Activated CD8-positive, alpha-beta memory T cell treated with anti-CD3 and anti-CD28 coated beads for 24 hours (primary cell): Measurements from ENCODE around the gene SYK.
"Not testable (repeated sequence)": the region's sequence is repeated elsewhere in the genome, so short reads cannot be mapped to it uniquely, and the experiment has no call there.

Experiments
- DNase-seq: peaks from one replicate; pipeline ENCODE4 v3.0.0-alpha.2; 2020

Gene SYK

DNA sequence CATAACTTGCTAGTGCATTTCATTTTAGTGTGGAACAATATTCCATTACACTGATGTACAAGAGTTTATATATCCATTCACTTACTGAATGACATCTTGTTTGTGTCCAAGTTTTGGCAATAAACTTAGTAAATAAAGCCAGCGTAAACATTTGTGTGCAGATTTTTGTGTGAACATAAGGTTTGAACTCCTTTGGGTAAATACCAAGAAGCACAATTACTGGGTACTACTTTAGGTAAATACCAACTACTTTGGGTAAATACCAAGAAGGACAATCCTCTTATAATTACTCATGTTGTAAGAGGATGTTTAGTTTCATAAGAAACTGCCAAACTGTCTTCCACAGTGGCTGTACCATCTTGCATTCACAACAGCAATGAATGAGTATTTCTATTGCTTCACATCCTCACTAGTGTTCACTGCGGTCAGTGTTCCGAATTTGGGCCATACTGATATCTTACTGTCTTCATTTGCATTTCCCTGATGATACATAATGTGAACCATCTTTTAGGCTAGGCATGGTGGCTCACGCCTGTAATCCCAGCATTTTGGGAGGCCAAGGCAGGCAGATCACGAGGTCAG, 2.3 kb upstream of the SYK start:
- DNase-seq = no peak

DNA sequence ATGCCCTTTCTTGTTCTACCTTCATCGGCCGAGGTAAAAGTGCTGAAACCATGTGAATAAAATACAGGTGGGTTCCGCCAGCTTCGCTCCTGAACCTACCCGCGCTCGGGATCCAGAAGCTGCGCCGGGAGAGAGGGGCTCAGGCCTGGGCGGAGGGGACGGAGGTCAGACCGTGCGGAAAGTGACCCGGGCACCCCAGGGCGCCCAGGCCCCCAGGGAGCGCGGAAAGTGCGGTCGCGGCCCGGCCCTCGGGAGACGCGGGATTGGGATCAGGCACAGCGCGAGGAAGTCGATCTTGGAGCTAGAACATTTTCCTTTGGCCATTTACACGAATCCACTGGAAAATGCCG, 329 bp downstream of the SYK start:
- DNase-seq = no peak

DNA sequence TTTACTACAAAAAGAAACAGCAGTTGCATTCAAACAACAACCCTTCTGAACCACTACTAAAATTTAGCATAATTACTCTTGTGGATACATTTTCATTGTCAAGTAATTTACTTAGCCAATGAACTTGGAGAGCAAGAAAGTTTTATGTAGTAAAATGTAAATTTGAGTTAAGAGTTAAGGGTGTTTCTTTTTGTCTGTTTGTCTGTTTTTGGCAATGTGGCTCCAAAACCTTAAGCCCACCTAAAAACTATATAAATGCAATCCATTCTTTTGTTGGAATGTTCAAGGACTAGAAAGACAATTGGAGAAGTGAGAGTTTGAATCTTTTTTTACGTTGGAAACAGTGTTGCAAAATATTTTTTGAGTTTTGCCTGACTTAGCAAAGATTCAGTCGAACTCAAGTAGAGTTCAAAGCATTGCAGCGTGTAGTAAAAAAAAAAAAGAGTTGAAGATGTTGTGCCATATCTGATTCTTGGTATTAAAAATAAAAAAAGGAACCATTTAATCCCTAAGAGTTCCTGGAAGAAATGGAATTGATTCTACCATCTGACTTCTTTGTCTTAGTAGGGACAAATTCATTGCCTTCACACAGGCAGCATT, 867 bp downstream of the SYK start:
- DNase-seq = no peak

DNA sequence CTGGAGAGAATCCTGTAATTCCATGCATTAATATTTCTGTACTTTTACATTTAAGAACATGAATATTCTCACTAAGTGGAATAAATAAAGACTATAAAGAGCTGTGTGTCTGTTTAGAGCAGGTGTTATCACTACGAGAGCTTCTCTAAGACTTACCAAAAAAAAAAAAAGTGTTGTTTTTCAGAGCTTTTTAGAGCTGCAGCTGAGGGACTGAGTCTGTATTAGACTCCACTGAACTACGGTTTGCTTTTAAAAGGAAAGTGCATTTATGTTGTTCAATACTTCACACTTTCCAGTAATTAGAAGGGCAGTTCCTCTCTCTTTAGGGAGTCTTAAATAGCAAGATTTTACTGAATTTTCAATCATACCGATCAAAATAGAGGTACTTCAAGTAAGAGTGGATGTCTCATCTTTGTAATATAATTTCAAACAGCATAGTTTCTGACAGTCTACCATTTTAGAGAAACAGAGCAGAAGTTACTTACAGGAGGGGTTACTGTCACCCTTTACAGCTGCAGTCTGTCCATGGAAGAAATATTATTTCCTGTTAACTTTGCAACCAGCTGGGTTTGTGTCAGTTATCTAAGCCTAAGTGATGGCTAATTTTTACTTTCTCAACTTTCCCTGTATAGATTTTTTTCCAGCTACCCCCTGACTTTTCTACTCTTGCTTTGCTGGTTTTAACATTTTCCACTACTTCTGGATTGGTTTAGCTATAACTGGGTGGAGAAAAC, 2.4 kb downstream of the SYK start:
- no peak for DNase-seq

DNA sequence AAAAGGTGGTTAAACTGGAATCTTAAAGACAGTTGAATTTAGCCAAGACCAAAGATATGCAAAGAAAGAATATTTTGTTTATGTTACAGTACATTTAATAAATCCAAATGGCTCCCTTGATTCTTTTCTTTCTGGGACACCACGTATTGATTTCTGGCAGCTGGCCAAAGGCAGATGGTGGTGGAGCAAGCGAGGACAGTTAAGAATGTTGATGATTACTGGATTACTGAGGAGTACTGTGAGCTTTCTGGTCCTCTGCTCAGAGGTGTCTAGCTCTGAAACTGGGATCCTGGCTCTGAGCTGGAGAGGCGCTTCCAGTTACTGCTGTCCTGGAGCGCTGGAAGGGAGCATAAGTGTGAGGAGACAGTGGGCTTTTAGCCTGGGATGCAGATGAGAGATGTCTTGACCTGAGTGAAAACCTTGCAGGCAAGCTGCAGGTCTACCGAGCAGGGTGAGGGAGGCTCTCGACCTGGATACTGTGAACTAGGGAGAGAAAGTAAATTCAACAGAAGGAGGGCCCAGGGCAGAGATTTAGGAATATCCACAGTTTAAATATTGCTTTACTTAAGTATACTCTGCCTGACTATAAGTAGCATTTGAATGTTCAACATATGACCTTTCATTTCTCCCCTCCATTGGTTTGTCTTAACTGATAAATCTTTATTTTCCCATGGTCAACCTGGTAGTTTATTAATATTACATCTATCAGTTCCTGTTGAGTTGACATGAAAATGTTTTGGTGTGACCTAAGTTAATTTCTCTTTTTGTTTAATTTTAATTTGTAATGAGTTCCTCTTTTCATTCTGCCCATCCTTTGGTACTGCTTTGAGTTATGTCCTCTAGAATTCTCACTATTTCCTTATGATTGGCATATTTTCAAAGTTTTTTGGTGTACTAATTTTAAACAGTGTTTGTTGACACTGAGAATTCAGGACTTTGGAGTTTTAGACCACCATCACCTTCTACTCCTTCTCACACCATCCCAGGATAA, 3.7 kb downstream of the SYK start:
- no peak for DNase-seq

DNA sequence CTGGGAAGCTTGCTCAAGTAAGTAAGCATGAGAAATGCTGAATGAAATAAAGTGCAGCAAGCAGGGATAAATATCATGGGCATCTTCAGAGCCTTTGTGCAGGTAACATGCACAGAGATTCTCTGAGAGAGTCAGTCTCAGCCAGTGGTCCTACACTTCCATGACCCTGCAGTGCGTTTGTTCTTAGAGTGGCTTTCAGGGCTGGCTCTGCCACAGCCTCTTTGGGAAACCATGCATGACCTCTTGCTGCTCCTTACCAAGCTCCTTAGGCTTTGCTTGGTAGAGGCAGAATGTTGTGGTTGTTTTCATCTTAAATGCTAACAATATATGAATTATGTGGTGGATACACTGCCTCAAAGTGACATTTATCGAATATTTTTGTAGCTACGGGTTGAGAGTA, 5.4 kb downstream of the SYK start:
- no peak for DNase-seq

DNA sequence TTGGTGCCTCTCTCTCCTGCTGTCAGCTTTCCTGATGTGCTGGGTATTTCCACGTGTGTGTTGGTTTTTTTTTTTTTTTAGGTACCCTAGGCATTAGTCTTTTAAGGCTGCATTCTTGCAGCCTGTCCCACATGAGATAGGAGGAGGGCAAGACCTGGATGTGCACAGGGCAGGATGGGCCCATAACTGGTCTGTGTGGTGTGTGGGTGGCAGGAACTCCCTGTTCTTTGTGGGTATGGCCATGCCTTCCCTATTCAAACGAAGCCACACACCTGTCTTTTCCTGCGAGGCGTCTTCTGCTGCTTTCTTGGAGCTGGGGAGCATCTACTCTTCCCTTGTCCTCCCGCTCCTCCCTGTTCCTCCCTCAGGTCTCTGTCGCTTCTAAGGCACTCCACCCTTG, 6.8 kb downstream of the SYK start:
- no peak for DNase-seq

DNA sequence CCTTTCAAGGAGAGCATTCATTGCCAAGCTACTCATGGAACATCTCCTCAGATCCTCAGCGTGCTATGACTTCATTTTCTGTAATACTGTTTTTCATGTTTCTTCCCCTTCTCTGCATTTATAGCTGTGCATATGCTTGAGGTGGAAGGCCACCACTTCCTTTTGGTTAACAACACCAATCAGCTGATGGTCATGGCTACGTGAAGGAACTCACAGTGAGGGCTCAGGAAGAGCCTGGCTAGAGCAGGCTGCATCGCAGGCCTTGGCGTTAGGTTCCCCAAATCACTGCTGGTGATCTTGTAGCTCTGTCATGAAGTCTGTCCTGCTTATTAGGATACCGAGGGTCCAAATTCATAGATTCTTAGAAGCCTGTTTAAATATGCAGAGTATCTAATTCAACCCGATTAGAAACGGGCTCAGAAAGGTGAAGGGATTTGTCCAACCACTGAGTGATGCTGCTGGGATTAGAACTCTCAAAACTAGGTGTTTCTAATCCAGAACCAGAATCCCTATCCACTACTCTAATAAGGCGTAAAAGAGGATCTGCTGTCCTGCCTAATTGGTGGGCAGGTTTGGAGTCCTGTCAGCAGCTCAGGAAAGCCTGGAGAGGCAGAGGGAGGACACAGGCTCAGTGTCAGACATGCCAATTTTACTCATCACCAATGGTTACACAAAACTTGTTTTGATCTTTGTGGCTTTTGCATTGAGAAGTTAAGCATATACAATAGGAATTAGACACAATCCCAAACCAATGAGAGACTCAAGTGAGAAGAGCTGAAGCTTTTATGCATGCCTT, 7.5 kb downstream of the SYK start:
- no peak for DNase-seq

DNA sequence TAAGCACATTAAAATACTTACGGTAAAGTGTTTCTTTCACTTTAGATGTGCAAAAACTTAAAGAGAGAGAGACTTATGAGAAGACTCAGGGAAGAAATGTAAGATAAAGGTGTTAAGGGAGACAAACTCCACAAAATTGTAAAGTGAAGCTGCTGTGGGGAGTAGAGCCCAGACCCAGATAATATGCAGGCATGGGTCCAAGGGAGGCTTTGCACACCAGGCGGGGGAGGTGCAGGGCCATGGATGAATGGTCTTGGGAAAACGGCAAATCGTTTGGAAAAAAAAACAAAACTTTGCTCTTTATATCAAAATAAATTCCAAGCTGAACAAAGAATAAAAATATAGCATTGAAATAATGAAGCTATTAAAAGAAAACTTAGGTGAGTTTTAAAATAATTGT, 9.1 kb downstream of the SYK start:
- no peak for DNase-seq

DNA sequence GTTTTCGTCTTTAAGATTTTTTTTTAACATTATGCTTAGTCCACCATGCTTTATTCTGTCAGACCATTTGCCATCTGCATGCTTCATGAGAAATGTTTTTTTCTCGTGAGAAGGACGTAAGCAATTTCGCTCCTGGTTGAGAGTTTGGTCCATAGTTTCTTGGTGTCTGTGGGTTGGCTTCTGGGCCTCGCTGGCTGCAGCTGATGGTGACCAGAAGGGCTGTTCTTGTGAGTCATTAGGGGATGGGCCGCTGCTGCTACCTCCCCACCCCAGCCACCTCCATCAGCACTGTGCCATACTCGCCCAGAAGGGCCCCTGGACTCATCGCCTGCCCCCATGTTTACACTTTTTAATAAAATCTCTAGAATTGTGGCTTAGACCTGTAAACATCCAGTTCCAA, 11.4 kb downstream of the SYK start:
- DNase-seq = no peak

DNA sequence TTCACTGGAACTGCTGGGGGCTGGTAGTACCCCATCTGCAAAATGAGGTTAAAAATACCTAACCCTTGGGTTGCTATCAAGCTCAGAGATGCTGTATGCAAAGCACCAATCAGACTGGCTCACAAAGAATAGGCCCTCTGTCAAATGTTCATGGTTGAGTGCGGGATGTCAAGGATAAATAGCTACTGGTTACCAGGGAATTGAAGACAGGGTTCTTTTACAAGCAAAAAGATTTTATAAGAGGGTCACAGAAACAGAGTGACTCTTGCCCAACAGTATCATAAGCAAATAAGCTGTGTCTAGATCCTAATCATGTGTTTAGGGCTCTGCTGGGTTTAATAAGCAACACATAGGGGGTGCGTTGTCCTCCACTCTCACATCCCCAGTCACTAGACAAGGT, 11.9 kb downstream of the SYK start:
- no peak for DNase-seq

DNA sequence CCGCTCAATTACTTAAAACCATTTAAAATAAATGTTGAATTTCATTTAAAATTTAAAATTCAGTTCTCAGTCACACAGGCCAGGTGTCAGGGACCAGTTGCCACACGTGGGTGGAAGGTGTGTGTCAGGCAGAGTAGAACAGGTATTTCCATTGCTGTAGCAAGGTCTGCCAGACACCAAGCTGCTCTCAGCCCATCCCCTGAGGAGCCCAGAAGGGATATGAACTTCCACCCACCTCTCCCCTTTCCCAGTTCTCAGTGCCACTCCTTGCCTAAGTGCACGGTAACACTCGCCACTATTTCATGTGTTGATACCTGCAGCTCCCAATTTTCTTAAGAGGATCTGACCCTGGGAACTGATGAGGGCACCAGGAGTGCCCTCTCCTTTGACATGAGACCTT, 12.7 kb downstream of the SYK start:
- DNase-seq = no peak

DNA sequence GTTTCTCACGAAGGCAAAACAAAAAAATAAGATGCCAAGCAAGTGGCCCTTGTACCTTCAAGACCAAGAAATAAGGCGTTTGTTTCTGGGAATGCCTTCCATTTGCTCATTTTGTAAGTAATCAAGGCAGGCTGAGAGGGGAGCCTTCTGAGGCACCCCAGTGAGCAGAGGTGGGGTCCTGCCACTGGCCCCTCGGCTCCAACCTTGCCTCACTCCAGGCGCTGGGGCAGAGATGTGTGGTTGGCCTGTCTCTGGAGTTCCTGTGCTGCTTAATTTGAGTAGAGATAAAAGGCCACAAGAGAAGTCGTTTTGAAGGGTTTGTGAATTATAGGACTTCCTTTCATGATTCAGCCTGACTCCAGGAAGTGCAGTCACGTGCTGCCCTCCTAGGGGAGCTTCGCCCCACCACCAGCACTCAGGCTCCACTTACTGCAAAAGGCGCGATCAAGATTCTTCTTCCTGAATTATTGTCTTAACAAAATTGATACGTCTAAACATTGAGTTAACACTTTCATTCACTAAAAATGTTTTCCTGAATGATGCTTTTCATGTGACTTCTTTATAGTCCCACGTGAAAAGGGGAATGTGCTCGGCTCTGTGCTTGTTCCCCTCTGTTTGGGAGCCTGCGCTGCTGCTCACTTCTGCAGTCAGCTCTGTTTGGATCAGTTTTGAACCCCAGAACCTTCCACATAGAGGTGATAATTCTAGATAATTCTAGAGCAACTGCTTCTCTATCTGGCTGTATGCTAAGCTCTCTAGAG, 13.7 kb downstream of the SYK start:
- DNase-seq = no peak

DNA sequence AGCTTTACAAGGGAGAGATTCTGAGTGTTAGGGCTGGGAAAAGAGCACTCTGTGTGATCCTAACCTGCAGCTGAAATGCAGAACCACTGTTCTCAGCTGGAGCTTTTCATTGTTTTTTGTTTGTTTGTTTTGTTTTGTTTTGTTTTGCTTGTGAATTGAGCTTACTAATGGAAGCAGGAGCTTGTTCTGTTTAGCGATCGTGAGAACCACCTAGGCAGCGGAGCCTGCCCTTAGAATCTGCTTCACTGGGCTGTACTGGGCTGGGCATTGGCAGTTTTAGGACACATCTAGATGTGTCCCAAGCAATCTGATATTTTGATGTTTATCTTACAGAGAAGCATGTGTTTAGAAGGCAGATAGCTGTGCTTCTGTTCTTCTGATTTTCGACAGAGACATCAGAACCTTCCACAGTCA, 14.3 kb downstream of the SYK start:
- no peak for DNase-seq

DNA sequence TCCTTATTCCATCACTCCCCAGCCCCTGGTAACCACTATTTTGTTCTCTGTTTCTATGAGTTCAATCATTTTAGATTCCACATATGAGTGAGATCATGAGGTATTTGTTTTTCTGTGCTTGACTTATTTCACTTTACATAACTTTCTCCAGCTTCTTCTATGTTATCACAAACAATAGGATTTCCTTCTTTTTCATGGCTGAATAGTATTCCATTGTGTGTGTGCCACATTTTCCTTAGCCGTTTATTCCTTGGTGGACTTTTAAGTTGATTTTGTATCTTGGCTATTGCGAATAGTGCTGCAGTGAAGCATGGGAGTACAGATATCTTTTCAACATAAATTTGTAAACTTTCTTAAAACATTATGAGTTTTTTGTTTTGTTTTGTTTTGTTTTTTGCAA, 15.1 kb downstream of the SYK start:
- no peak for DNase-seq

DNA sequence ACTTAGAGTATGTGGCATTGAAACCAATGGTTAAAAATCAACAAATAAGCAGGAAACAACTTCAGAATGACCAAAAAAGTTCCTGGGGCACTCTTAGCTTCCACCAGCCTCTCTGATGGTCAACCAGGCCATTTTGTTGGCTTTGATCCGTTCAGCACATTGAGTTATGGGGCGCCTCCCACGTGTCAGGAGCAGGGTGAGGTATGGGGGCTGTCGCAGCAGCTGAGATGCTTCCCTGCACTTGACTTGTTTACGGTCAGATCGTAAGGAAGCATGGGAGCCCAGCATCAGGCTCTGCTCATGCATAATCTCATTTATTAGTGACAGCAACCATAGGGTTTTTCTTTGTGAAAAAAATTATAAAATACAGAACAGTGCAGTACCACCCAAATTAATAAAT, 16.7 kb downstream of the SYK start:
- no peak for DNase-seq

DNA sequence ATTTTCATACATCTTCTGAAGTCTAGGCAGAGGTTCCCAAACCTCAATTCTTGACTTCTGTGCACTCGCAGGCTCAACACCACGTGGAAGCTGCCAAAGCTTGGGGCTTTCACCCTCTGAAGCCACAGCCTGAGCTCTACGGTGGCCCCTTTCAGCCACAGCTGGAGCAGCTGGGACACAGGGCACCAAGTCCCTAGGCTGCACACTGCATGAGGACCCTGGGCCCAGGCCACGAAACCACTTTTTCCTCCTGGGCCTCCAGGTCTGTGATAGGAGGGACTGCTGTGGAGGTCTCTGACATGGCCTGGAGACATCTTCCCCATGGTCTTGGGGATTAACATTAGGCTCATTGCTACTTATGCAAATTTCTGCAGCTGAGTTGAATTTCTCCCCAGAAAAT, 18.8 kb downstream of the SYK start:
- not testable (repeated sequence) for DNase-seq

DNA sequence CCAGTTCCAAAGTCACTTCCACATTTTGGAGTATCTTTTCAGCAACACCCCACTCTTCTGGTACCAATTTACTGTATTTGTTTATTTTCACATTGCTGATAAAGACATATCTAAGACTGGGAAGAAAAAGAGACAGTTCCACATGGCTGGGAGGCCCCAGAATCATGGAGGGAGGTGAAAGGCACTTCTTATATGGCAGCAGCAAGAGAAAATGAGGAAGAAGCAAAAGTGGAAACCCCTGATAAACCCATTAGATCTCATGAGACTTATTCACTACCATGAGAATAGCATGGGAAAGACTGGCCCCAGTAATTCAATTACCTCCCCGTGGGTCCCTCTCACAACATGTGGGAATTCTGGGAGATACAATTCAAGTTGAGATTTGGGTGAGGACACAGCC, 19.6 kb downstream of the SYK start:
- DNase-seq = not testable (repeated sequence)

DNA sequence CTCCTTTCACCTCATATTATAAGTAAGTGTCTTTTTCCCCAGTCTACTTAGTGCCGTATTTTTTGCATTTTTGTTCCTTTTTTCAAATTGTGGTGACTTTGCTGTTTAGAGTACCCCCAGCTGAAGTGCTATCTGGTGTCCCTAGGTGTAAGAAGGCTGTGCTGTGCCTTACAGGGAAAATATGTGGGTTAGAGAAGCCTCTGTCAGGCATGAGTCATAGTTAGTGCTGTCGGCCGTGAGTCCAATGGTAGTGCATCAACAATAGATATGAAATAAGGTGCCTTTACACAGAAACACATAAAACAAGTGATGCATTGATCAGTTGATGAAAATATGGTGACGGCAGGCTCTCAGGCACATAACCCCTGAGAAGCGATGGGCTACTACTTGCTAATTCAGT, 20.1 kb downstream of the SYK start:
- DNase-seq = no peak

DNA sequence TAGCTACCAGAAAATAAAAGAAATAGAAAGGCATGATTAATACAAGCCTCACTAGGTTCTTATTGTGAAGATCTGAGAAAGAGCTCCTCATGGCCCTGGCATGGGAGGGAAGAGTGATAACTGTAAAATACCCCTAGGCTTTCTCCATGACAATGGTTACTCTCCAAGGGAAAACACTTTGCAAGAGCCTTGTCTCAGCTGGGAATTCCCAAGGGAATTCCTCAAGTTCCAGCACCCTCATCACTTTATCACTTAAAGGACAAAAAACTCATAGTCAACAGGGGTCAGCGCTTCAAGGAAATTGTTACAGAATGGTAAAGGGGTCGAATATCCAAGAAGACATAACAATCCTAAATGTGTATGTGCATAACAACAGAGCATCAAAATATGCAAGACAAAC, 21.2 kb downstream of the SYK start:
- no peak for DNase-seq

DNA sequence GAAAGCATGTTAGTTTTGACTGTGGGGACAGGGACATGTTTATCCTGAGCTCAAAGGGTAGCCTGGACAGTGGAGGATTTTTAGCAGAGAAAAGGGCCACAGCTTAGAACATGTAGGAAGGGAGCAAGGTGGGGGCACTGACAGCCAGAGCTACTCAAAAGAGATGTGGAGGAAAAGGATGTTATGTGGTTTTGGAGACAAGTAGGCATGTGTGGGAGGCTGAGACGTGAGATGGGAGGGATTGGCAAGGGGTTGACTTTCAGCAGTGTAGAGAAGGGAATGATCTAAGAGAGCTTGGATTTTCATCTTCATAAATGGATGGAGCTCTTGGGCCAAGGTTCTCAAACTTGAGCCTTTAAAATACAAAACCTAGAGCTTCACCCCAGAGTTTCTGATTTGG, 24.0 kb downstream of the SYK start:
- peak; percentile 3 for DNase-seq
